B cell (primary cell): Measurements from ENCODE around the gene RDM1. TPM values are rescaled to one million over a fixed set of nuclear protein-coding genes. Genes with fewer than 3 reads are reported as not detected.

Experiments
- ATAC-seq: fragments of 200-7000 bp; cut with Tn5 transposase; one replicate; pipeline ENCODE4 v1.10.0; 2021; ENCODE audit warnings: low read depth, mild to moderate bottlenecking, moderate number of reproducible peaks, moderate library complexity
- CTCF ChIA-PET: fragments of 350-600 bp; sonication (Branson Sonifier 250); formaldehyde crosslinking; loops from one replicate; lab custom pipeline; 2021; ENCODE audit warnings: antibody characterized with exemption, inconsistent platforms; lab: Charles Lee
- POLR2A ChIA-PET: fragments of 350-600 bp; sonication (Branson Sonifier 250); formaldehyde crosslinking; loops from one replicate; lab custom pipeline; 2021; ENCODE audit warnings: antibody characterized with exemption; lab: Charles Lee
- DNase-seq: peaks from one replicate; pipeline ENCODE4 v3.0.0; 2013
- H2AFZ ChIP-seq: 2 replicates; pipeline ENCODE4 v1.6.1; 2012; ENCODE audit warnings: mild to moderate bottlenecking, low read depth, low read length; ENCODE audit not compliant: insufficient read depth, poor library complexity, severe bottlenecking
- H3K27ac ChIP-seq, 2 donors: 1 replicate in 1 of 2; 2 replicates in 1 of 2; pipeline ENCODE4 v1.5.1; 2012 to 2013; ENCODE audit warnings: low read length in 2 of 2, mild to moderate bottlenecking in 2 of 2, moderate library complexity in 1 of 2
- H3K27me3 ChIP-seq, 4 experiments: fragments of 200-600 bp in 1 of 4; sonication (generic) in 1 of 4; replicated peaks in 1 of 4; 1 replicate in 2 of 4; 2 replicates in 2 of 4; pipeline versions ENCODE4 v1.6.1 to v1.7.0; 2013 to 2016; ENCODE audit warnings: low read length in 3 of 4, mild to moderate bottlenecking in 2 of 4, mixed read lengths in 1 of 4, moderate library complexity in 1 of 4; ENCODE audit not compliant: insufficient read depth in 4 of 4, control insufficient read depth in 3 of 4; ENCODE audit errors: control extremely low read depth in 1 of 4
- H3K36me3 ChIP-seq, 2 experiments: replicated peaks in 1 of 2; 1 replicate in 1 of 2; 2 replicates in 1 of 2; pipeline versions ENCODE4 v1.6.1 to v1.7.1; 2013; ENCODE audit warnings: low read length in 1 of 2; ENCODE audit not compliant: insufficient read depth in 2 of 2, control insufficient read depth in 1 of 2; ENCODE audit errors: control extremely low read depth in 1 of 2, extremely low read depth in 1 of 2
- H3K4me1 ChIP-seq, 2 donors: fragments of 200-600 bp in 1 of 2; sonication (generic) in 1 of 2; 1 replicate in 1 of 2; 2 replicates in 1 of 2; pipeline versions ENCODE4 v1.5.1 to v1.6.1; 2013 to 2017; ENCODE audit warnings: low read length in 2 of 2; ENCODE audit not compliant: control insufficient read depth in 2 of 2, insufficient read depth in 2 of 2
- H3K4me2 ChIP-seq: replicated peaks from 2 replicates; pipeline ENCODE3; 2012; ENCODE audit warnings: mild to moderate bottlenecking, low read depth, low read length; ENCODE audit not compliant: poor library complexity, severe bottlenecking
- H3K4me3 ChIP-seq, 5 experiments: fragments of 200-600 bp in 1 of 5; sonication (generic) in 1 of 5; 1 replicate in 3 of 5; 2 replicates in 2 of 5; pipeline versions ENCODE4 v1.5.1 to v1.7.0; 2011 to 2016; ENCODE audit warnings: low read length in 4 of 5, mild to moderate bottlenecking in 4 of 5, low read depth in 2 of 5, control low read depth in 1 of 5, moderate library complexity in 1 of 5; ENCODE audit not compliant: insufficient read depth in 1 of 5; ENCODE audit errors: control extremely low read depth in 1 of 5, extremely low read depth in 1 of 5
- H3K79me2 ChIP-seq: fragments of 200-600 bp; sonication (generic); one replicate; pipeline ENCODE4 v1.6.0; 2016; ENCODE audit warnings: low read length; ENCODE audit not compliant: control insufficient read depth, insufficient read depth
- H3K9ac ChIP-seq: fragments of 200-600 bp; sonication (generic); 2 replicates; pipeline ENCODE4 v1.6.1; 2017; ENCODE audit warnings: mild to moderate bottlenecking, low read length, moderate library complexity
- H3K9me3 ChIP-seq, 3 donors: one replicate each; pipeline versions ENCODE4 v1.6.1 to v1.7.1; 2013; ENCODE audit warnings: low read length in 2 of 3; ENCODE audit not compliant: control insufficient read depth in 2 of 3, insufficient read depth in 1 of 3; ENCODE audit errors: control extremely low read depth in 1 of 3
- H4K20me1 ChIP-seq: 2 replicates; pipeline ENCODE4 v1.6.0; 2012; ENCODE audit warnings: mild to moderate bottlenecking, low read length; ENCODE audit not compliant: insufficient read depth, control insufficient read depth, poor library complexity, severe bottlenecking
- H3K27ac Mint-ChIP-seq: one replicate; pipeline ENCODE4 v1.8.0; 2021; ENCODE audit warnings: mixed read lengths
- H3K27me3 Mint-ChIP-seq: one replicate; pipeline ENCODE4 v1.8.0; 2021; ENCODE audit warnings: mixed read lengths
- H3K4me1 Mint-ChIP-seq: one replicate; pipeline ENCODE4 v1.8.0; 2021; ENCODE audit warnings: mixed read lengths
- H3K4me3 Mint-ChIP-seq: one replicate; pipeline ENCODE4 v1.8.0; 2021; ENCODE audit warnings: mixed read lengths
- H3K9me3 Mint-ChIP-seq: one replicate; pipeline ENCODE4 v1.8.0; 2022; ENCODE audit warnings: mixed read lengths; ENCODE audit not compliant: insufficient read depth
- CTCF ChIP-seq: fragments of 200-600 bp; IDR thresholded peaks from one replicate; pipeline ENCODE4 v1.8.0; 2022; ENCODE audit warnings: antibody characterized with exemption, mild to moderate bottlenecking
- EZH2 ChIP-seq: IDR thresholded peaks from 2 replicates; pipeline ENCODE4 v1.6.1; 2012; ENCODE audit warnings: borderline replicate concordance, low read depth, mild to moderate bottlenecking, moderate library complexity, low read length; ENCODE audit not compliant: insufficient read depth, poor library complexity, severe bottlenecking
- WGBS: methylation state at CpG from one replicate; pipeline ENCODE4 v1.1.5; 2013; ENCODE audit warnings: missing lambda C conversion rate; ENCODE audit not compliant: insufficient coverage; 5-methylcytosine and 5-hydroxymethylcytosine counted together
- intact Hi-C: fragments of 100-400 bp; cut with micrococcal nuclease; formaldehyde crosslinking; loops from one replicate; pipeline ENCODE4 v1.10.0; 2022
- polyA plus RNA-seq: library from polyadenylated mRNA; depleted of rRNA; stranded (reverse); fragments of >200 nt; gene quantifications from 2 replicates; pipeline ENCODE4 v1.2.3, GENCODE V29; 2012
- total RNA-seq, 2 donors: library from RNA; stranded (reverse); fragments of 120-200 nt in 1 of 2; gene quantifications; 1 replicate in 1 of 2; 2 replicates in 1 of 2; pipeline versions ENCODE4 v1.2.3 to v1.2.4, GENCODE V29; 2013 to 2022

Gene RDM1
- total and polyA plus RNA-seq, 2 donors (not counting 1 experiment from before 2014, with no cell fraction given), result not detected

DNA sequence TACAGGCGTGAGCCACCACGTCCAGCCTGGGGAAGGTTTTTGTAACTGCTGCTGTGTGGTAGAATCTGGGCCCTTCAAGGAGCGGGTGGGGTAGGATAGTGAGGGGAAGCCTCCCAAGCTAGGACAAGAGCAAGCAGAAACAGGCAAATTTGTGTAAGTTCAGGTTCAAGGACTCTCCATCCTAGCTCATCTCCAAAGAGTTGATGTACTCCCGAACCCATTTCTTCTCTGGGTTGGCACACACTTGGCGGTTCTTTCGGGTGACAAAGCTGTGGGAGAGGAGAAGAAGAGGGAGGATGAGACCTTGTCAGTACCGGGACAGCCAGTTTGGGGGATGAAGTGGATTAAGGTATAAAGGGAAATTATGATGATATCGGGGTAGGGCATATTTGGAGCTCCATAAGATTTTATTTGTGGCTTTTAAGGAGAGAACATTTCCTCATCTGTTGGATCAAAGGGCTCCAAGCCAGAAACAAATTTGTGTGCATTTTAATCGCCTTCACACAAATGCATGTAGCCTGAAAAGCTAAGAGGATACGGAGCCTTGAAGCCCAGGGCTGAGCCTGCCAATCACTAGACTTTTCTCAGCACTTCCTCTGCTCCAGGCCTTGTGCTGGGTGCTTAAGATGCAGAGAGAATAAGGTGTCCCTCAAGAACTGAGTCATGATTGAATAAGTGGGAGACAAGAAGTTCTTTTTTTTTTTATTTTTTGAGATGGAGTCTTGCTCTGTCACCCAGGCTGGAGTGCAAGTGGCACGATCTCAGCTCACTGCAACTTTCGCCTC lies 58.2 kb downstream of the RDM1 start:
- Mint-ChIP-seq H3K27me3 (no peaks in the 10 kb centered on the region), H3K9me3 (no peaks in the 10 kb centered on the region), H3K4me1 (peaks cover 20% of the 10 kb centered on the region), H3K4me3 (no peak overlapping the region), H3K27ac (no peak overlapping the region)
- peaks cover 0 to 2% (median 0%) of the 10 kb centered on the region in 4 experiments for H3K27me3 ChIP-seq
- H3K27ac ChIP-seq, result no peak overlapping the region
- no peak overlapping the region for H3K4me3 ChIP-seq
- DNase-seq (no peak), ATAC-seq (no peak)
- H3K36me3 ChIP-seq, result no peaks in the 10 kb centered on the region
- WGBS, result 99% methylated on average over 11 of the region's 12 CpGs
- no peak overlapping the region for H3K9ac ChIP-seq
- no peaks in the 10 kb centered on the region for H3K9me3 ChIP-seq
- H3K4me2 ChIP-seq, result no peak overlapping the region
- no peak for TF ChIP-seq EZH2
- no peak for TF ChIP-seq CTCF
- H2AFZ ChIP-seq, result no peak overlapping the region
- H4K20me1 ChIP-seq, result no peaks in the 10 kb centered on the region
- ChIA-PET CTCF (interaction anchor here (0.5 kb wide), 1 partner anchor 88 kb away, joined by 3 read pairs; no protein-coding TSS in a partner anchor), POLR2A (interaction anchor here (0.7 kb wide), 1 partner anchor 77 kb away, joined by 3 read pairs; no protein-coding TSS in a partner anchor)
- intact Hi-C loops, result no loop called here
- H3K79me2 ChIP-seq, result no peaks in the 10 kb centered on the region
- peaks cover 0 to 5% of the 10 kb centered on the region in 2 donors for H3K4me1 ChIP-seq
